OCI-LY1 (cell line): Measurements from ENCODE around the gene HCK.

ENCODE experiments used
- CTCF ChIP-seq: fragments of 200-600 bp; sonication (generic), shearing (Covaris generic); IDR thresholded peaks from 2 replicates; pipeline ENCODE4 v1.5.1; 2017; ENCODE audit warnings: mild to moderate bottlenecking, antibody characterized with exemption, low read length, moderate library complexity, mixed read lengths
- EZH2 ChIP-seq: fragments of 200-600 bp; sonication (generic), shearing (Covaris generic); IDR thresholded peaks from 2 replicates; pipeline ENCODE4 v1.8.0; 2017; ENCODE audit warnings: borderline replicate concordance, mixed run types, mild to moderate bottlenecking, antibody characterized with exemption, low read length, moderate library complexity, mixed read lengths

GRCh38 chr20:32050324-32050841 is 1.7 kb upstream of the HCK start:
- no peak for TF ChIP-seq CTCF
- no peak for TF ChIP-seq EZH2
